Activated gamma-delta T cell treated with Interleukin-2 at 50 U/mL for 16 hours (primary cell): ENCODE results near the gene GFPT1.

Experiments used
- DNase-seq: peaks from one replicate; pipeline ENCODE4 v3.0.0-alpha.2; 2020

Gene GFPT1

DNA sequence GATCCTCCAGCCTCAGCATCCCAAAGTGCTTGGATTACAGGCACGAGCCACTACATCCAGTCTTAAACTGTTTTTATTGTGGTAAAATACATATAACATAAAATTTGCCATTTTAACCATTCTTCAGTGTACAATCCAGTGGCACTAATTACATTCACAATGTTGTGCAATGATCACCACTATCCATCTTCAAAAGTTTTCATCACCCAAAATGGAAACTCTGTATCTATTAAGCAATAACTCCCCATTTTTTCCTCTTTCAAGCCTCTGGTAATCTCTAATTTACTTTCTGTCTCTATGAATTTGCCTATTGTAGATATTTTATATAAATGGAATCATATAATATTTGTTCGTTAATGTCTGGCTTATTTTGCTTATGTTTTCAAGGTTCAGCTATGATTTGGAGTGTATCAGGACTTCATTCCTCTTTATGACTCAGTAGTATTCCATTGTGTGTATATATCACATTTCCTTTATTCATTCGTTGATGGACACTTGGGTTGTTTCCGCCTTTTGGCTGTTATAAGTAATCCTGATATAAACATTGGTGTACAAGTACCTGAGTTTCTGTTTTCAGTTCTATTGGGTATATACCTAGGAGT lies 71.8 kb downstream of the GFPT1 start:
- no peak for DNase-seq

DNA sequence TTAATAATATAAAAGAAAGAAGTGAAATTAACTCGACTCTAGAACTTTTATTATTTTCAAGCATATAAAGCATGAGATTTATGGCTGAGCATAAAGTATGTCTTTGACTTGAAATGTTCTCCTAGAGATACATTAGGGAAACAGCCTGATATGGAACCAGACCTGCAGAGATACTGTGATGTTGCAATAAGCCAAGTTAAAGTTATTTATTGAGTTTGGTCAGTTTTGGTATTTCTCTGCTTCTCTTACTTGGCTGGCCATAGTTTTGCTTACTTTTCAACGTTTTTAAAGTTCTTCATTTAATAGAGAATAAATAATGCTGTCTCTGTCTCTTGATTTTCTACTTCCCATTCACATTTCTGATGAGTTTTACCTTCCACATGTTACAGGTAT lies 76.0 kb downstream of the GFPT1 start:
- no peak for DNase-seq

DNA sequence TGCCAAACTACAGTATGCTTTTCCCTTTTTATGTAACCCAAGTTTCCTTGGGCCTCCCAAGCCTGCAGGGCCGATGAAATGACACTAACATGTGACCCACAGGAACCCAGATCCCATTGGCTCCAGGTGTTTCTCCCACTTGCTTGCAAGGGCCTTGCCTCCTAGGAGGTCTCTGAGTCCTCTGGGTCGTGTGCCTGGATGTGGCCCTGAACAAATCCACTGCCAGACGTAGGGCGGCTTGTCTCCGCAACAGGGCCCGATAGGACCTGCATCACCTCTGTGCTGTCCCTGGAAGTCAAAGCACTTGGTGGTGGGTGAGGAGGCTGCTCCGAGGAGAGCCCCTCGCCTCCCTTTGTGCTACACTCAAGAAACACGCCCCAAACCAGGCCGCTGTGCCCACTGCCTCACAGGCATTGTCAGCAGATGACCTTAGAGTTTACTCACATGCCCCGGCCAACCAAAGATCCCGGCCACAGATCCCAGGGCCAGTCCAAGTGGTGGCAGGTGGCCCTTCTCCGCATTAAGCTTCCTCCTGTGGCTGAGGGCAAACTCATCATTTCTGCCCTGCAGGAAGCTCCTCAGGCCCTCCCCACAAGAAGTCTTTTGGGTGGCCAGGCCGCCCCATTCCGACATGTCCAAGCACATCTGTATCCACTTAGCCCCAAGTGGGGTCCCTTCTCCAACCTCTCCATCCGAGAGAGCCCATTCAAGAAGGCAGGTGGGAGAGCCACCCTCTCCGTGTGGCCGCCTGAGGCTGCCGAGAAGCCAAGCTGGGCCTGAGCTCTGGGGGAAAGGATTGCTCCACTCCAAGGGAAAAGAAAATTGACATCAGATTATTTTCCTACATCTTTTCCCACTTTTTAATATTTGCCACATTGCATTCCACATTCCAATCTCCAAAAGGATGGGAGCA lies 76.7 kb downstream of the GFPT1 start:
- no peak for DNase-seq

DNA sequence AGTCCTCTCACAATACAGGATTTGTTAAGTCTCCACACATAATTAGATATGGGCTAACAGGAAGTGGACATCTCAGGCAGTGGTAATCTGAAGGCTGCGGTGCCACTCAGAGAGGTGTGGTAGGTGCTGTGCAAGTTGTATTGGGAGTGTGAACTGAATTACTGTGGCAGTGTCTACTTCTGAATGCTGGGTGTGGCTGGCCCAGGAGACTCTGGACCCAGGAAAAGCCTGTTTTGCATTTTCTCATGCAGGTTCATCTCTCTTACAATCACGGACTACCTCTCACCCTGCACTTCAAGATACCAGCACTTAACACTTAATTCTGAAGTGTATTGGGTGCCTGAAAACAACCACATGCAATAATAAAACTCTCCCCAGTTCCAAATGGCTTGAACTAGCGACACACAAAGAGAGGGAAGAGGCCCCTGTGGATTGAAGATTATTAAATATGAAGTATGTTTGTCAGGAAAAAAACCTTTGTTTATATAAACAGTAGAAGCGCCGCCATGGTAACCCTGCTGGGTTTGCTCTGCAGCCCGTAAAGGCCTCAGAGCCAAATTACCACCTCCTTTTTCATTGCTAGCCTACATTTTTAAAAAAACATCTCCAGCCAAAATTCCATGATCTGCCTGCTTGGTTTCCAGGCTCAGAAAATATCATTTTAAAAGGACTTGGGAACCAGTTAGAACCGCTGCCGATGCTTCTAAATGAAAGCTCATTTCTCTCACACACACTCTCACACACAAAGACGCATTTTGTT lies 77.5 kb downstream of the GFPT1 start:
- no peak for DNase-seq

DNA sequence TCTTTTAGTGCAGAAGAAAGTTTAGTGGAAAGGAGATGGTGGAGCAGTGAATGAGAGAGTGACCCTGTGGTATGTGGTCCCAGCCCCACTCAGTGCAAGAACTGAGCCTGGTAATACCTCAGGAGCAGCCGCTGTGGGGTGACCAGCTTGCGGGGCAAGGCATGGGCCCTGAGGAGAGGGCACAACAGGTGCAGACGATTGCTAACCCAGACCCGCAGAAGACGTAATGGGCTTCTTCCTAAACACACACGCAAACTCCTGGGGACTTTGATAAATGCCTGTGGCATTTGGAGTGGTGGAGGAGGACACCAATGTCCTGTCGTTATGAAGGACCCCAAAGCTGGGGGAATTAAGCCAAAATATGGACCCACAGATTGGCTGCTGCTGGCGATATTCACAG lies 78.7 kb downstream of the GFPT1 start:
- DNase-seq: no peak

DNA sequence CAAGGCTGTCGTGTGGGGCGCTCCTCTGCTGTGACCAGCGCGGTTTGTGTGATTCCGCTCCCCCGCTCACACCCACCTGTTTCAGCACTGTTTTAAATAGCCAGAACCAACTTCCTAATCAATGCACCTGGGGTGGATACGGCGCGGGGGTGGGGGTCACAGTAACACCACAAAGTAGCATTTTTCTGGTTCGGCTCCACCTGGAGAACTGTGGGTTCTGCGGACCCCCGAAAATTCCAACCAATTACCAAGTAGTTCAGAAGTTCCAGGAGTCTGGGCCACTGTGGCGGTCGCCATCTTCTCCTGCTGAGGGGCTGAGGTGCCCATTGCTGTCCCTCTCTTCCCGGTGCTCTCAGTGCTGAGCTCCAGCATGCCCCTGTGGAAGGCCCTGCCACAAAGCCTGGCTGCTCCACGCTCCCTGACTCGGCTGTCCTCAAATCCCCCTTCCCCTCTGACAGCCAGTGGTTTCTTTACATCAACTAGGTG lies 79.4 kb downstream of the GFPT1 start:
- no peak for DNase-seq

DNA sequence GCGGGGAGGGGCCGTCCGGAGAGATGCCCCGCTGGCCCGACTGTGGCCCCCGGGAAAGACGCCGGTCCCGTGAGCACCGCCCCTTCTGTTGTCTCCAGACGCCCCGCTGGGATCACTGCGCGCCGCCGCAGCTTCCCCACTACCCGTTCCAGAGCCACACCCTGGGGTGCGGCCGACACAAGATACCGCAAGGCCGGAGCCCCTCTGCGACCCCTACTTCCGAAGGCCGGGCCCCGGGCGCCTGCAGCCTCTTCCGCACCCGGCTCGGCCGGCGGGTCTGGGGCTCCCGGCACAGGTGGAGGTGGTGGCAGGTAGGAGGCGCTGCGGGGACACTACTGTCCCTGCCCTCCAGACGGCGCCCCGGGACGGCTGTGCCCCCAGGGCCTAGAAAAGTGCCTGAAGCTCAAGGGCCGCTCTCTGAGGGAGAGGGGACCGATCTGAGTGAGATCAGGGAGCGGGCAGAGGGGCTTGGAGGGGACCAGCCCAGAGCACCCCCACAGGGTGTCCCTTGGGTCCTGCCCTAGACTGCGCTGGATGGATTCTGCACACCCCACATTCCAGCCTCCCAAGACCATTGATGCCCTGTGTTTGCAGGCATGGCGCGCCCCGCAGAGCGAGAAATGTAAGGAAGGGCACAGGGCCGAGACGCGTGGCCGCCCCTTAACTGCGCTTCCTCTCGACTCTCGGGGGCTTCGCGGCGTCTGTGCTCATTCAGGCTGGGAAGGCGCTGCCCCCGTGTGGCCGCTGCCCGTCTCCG lies 80.0 kb downstream of the GFPT1 start:
- peak; percentile 63 for DNase-seq

DNA sequence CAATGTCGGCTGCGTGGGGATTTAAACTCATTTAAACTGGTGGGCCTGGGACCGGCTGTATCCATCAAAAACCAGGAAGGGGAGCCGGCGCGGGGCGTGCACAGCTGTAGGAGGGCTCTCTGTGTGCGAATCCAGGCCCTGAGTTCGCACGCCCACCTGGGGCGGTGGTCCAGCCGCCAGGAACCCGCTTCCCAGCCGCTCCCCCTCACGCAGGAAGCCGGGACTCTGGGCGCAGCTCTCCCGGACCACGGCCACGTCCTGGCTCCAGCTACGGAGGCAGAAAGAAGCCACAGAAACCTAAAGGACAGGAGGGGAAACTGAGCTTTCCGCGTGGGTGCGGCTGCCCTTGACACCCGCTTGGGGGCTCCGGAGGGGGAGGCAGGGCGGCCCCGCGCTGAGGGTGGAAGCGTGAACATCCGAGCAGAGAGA lies 80.6 kb downstream of the GFPT1 start:
- DNase-seq: no peak

DNA sequence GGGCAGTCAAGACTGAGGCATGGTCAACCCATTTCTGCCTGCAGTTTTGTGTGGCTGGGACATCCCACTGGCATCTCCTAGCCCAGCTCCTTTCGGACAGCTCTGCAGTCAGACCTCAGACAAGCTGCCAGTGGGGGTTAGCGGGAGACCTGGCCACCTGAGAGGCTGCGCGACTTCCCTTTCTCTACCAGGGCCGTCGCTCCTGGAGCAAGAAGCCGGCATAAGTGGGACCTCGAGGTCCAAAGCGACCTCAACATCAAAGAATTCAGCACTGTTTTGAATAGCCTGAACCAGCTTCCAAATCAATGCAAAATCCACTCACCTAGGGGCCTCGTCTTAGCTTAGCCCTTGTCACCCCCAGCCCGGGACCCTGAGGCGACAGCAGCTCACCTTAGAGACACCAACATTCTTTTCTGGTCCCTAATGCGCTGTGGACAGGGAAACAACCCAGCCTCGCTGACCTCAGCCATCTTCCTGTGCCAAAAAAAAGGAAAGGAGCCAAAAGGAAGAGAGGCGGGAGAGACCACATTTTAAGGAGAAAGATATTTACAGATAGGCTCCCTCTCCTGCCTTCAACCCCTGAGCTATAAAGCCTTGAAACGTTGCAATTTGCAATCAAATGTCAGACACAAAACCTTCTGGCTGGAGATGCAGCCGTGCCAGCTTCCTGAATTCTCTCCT lies 81.2 kb downstream of the GFPT1 start:
- DNase-seq: no peak

DNA sequence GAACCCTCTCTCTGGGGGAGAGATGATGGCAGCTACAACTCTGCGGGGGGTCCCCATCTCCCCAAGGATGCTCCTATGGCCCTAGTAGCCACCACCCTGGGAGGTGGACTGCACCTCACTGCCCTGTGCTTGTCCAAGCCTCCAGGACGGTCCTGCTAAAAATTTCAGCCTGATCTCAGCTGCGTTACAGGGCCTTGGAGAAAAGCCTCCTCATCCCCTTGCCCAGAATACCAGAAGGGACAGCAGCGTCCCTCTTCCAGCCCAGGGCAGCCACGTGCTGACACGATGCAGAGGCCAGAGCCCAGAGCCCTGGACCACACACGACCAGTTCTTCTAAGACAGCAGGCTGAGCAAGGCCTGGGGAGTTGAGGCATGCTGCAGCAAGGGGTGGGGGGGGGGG lies 81.9 kb downstream of the GFPT1 start:
- no peak for DNase-seq

DNA sequence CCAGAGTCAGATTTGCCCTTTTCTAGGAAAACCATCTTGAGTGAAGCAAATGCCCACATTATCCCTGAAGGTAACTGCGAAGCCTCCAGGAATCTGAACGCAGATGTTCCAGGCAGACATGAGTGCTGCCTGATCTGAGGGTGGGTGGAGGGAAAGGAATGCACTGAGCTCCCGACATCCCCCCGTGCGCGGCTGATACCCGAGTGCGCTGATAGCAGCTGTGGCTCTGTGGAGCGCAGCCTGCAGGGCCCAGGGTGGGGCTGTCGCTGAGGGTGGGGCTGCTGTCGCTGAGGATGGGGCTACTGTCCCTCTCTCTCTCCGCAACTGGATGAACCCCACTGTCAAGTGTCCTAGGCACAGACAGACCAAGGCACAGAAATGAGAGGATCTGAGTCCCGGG lies 82.4 kb downstream of the GFPT1 start:
- DNase-seq: no peak

DNA sequence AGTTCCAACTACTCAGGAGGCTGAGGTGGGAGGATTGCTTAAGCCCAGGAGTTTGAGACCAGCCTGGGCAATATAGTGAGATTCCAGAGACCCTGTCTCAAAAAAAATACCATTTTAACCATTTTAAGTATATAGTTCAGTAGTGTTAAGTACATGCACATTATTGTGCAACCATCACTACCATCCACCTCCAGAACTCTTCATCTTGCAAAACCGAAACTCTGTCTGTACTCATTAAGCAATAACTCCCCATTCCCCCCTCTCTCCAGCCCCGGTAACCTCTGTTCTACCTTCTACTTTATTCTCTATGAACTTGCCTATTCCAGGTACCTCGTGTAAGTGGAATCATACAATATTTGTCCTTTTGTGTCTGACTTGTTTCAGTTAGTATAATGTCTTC lies 86.4 kb downstream of the GFPT1 start:
- no peak for DNase-seq

DNA sequence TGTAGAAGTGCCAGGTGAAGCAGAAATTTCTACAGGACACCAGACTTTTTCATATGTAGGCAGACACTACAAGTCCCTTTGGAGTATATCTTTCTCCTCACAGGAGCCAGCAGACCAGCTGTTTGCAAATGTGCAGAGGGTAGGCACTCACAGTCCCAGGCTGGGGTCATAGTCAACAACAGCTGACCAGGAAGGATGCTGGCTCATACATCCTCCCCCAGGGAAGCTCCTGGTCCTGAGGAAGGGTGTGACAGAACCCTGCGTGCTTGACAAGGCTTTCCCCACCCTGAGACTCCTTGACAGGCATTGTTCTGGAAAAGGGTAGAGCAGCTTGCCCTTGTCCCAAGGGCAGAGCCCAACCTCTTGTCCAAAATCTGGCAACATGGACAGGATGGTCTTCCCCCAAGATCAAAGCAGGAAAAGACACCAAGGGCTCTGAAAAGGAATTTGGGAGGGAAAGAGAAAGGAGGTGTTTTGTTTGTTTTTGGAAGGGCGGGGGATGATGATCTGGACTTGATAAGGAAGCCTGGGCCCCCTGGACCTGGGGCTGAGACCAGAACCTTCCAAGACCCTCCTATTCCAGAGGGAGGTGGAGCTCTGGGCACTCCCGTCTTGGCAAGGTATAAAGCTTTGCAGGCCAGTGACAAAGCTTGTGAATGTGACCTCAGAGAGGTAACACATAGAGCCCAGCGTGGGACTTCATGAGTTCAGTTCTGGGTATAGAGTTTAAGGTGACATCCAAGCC lies 87.1 kb downstream of the GFPT1 start:
- DNase-seq: no peak

DNA sequence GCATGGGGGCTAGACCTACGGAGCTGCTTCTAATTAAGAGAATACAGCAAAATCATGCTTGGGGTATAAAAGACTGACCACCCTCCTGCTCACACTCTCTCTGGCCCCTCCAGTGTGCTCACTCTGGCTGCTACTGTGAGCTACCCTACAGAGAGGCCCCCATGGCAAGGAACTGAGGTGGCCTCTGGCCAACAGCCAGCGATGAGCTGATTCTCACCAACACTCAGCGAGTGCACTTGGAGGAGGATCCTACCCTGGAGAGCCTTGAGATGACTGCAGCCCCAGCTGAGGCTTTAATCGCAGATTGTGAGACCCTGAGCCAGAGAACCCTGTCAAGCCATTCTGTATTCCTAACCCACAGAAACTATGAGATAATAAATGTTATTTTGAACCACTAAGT lies 88.2 kb downstream of the GFPT1 start:
- no peak for DNase-seq

DNA sequence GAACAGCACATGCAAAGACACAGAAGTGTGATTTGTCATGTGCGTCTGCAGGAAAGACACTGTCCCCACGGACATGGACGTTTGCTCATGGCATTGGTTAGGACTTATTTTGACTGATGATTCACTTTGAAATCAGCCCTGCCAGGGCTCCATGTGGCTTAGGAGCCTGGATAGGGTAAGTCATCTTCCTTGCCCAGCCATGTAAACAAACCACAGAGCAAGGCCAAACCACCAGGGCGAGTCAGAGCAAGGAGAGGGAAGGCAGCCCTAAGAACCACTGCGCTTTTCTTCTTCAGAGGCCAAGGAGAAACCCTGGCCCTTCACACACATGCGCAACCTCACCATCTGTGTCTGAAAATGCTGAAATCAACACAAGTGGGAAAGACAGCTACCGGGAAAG lies 88.8 kb downstream of the GFPT1 start:
- DNase-seq: no peak

DNA sequence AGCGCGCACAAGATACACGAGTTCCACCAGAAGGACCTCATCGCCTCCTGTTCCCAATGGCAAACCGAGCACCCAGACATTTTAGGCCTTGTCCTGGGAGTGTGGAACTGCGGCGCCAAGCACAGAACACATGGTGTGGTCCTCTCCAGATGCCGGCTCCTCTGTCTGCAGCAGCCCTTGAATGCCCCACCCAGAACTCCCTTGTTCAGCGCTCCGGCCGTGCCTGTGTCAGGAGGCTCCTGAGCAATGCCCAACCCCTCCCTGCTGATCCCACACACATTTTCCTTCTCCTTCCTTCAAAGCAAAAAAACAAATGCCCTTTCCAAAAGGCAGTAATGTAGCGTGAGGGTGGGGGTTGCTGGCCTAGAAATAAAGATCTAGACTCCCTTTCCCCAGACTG lies 89.8 kb downstream of the GFPT1 start:
- DNase-seq: no peak

DNA sequence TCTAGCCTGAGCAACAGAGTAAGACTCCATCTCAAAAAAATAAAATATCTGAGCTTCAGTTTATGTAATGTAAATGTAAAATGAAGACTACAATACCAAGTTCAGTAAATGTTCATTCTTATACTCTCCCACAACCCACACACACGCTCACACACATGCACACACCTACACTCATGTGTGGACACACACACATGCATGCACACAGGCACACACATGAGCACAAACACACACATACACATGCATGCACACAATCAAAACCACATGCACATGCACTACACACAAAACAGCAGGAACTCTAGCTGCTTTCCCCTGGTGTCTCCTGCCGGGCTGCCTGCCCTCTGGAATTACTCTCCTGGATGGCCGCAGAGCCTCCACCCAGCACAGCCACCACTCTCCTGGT lies 90.6 kb downstream of the GFPT1 start:
- no peak for DNase-seq

DNA sequence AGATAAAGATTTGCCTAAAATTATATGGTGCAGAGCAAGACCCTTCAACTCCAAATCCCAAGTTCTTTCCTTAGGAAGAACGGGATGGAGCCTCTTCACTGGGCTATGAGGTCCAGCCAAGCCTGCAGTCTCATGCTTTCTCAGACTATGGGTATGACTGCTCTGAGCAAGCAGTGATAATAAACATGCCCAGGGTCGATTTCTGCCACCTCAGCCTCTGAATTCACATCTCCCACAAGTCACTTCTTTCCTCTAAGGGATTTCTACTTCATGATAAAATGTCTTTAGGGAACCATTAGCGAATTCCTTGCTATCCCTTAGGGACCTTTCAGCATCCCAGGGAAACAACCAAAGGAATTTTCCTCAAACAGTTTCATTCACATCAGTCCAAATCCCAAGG lies 94.8 kb downstream of the GFPT1 start:
- DNase-seq: no peak

DNA sequence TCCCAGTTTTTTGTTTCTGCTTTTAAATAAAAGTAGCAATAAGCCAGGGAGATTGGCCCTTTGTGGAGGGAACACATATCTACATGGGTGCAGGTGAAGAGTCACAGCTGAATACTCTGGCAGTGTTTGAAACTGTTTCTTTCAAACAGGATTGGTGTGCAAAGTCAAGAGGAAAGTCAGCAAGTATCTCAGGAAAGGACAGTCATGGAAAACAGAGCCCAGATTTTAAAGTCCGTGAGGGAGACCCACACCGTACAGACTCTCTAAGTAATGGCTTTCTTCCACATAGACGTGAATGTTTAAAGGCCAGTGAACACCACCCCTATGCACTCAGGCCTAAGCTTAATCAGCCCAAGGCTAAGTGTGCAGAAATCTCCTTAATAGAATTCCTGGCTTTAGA lies 95.3 kb downstream of the GFPT1 start:
- no peak for DNase-seq

DNA sequence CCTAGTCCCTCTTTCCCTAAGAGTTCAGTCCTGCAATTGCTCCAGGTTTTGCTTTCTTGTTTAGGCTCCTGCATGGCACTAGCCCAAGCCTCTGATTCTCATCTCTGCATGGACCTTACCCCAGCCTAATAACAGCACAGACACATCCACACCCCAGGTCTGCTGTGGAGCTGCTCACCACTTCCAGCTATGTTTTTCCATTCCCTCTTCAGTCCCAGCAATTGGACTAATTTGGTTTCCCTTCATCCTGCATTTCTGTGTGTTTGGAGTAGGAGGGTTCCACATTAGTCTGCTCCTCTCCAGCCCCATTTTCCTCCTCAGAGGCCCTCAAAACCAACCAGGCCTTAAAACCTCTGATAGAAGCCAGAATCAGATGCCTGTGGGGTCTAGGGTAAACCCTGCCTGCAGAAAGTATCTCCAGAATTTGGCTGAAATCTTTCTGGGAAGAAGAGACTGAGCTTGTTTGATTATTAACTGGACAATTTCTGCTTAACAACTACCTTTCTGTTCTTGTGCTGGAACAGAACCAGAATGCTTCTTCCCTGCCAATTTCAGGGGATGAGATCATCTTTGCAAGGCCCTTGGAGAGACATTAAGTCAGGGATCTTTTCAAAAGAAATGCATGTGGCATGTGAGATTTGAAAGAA lies 95.9 kb downstream of the GFPT1 start:
- no peak for DNase-seq

DNA sequence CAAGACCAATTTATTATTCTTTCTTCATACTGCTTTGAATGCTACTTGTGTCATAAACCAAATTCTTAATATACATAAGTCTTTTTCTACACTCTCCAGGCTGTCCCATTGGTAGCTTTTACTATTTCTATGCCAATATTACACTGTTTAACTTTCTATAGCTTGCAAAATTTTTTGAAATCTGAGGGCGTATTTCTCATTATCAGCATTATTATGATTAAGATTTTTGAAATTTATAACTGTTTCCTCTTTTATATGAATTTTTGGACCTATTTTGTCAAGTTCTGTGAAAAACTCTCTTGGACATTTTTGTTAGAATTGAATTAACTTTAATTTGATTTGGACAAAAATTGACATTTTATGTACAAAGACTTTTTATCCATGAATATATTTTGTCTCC lies 98.6 kb downstream of the GFPT1 start:
- no peak for DNase-seq
